Vagina (tissue), 2 donors: ENCODE measurements around the gene CHCT1.
"Not testable (repeated sequence)": the region's sequence is repeated elsewhere in the genome, so short reads cannot be mapped to it uniquely, and the experiment has no call there.

Experiments
- POLR2A ChIP-seq, 2 donors: fragments of 450-650 bp; IDR thresholded peaks; one replicate each; pipeline ENCODE4 v1.6.1; 2017; ENCODE audit warnings: antibody characterized with exemption in 2 of 2, mild to moderate bottlenecking in 2 of 2, moderate library complexity in 2 of 2
- TF ChIP-seq, protein P1 (sequence below), 3 experiments: fragments of 450-650 bp in 2 of 3; fragments of 200-600 bp in 1 of 3; sonication (generic) in 1 of 3; IDR thresholded peaks; one replicate each; pipeline ENCODE4 v1.5.1; 2017 to 2019; ENCODE audit warnings: antibody characterized with exemption in 3 of 3, mild to moderate bottlenecking in 2 of 3, moderate library complexity in 2 of 3

DNA sequence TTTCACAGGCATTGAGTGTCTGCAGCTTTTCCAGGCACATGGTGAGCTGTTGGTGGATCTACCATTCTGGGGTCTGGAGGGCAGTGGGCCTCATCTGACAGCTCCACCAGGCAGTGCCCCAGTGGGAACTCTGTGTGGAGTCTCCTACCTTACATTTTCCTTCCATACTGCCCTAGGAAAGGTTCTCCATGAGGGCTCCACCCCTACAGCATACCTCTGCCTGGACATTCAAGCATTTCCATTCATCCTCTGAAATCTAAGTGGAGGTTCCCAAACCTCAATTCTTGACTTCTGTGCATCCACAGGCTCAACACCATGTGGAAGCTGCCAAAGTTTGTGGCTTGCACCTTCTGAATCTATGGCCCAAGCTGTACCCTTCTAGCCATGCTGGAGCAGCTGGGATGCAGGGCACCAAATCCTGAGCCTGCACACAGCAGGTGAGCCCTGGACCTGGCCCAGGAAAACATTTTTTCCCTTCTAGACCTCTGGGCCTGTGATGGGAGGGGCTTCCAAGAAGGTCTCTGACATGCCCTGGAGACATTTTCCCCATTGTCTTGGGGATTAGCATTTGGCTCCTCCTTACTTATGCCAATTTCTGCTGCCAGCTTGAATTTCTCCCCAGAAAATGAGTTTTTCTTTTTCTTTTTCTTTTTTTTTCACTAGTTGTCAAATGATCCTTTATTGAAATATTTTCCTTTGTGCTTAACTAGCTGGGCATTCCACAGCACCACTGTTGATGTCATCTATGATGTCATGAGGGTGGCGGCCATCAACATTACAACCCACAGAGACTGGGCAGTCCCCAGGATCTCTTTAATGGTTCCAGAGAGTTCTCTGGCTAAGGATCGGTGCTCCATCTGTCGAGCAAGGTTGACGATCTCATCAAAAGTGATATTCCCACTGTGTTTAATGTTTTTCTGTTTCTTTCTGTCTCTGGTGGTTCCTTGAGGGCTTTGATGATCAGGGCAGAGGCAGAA, 11.0 kb downstream of the CHCT1 start:
- TF ChIP-seq, protein P1, sequence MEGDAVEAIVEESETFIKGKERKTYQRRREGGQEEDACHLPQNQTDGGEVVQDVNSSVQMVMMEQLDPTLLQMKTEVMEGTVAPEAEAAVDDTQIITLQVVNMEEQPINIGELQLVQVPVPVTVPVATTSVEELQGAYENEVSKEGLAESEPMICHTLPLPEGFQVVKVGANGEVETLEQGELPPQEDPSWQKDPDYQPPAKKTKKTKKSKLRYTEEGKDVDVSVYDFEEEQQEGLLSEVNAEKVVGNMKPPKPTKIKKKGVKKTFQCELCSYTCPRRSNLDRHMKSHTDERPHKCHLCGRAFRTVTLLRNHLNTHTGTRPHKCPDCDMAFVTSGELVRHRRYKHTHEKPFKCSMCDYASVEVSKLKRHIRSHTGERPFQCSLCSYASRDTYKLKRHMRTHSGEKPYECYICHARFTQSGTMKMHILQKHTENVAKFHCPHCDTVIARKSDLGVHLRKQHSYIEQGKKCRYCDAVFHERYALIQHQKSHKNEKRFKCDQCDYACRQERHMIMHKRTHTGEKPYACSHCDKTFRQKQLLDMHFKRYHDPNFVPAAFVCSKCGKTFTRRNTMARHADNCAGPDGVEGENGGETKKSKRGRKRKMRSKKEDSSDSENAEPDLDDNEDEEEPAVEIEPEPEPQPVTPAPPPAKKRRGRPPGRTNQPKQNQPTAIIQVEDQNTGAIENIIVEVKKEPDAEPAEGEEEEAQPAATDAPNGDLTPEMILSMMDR (IDR thresholded peaks at IDR 0.05) = not testable (repeated sequence)
- not testable (repeated sequence) for TF ChIP-seq POLR2A (IDR thresholded peaks at IDR 0.05)
